Stimulated activated CD4-positive, alpha-beta T cell treated with anti-CD3 and anti-CD28 coated beads, TNF-alpha, amount 100 ng/mL, for 48 hours (primary cell): ENCODE results near the gene GPR31.
A peak's percentile ranks its signal among the peaks of the same experiment; 100 is the strongest.
"Not testable (repeated sequence)": the region's sequence is repeated elsewhere in the genome, so short reads cannot be mapped to it uniquely, and the experiment has no call there.

ENCODE experiments used
- DNase-seq, 3 donors: peaks; one replicate each; pipeline ENCODE4 v3.0.0-alpha.2; 2020; ENCODE audit warnings: low read depth in 3 of 3

Gene GPR31

DNA sequence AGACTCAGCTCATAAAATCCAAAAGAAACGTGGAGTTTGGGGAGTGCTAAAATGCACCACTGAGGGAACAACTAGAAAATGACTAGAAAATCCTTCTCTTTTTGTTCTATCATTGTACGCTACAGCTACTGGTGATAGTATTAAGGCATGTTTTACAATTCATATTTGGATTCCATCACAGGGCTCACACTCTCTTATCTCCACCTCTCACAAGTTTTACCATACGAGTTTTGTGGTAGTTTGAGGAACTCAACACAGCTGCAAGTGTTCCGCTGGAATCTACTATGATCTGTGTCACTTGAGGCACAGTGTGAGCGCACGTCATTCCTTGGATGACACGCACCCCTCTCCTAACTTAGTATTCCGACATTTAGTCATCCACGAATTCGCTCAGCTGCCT lies 9.9 kb upstream of the GPR31 start:
- DNase-seq = not testable (repeated sequence)

- no peak for DNase-seq
Observed at GRCh38 chr6:167165858-167166471, 8.2 kb upstream of the GPR31 start.

DNA sequence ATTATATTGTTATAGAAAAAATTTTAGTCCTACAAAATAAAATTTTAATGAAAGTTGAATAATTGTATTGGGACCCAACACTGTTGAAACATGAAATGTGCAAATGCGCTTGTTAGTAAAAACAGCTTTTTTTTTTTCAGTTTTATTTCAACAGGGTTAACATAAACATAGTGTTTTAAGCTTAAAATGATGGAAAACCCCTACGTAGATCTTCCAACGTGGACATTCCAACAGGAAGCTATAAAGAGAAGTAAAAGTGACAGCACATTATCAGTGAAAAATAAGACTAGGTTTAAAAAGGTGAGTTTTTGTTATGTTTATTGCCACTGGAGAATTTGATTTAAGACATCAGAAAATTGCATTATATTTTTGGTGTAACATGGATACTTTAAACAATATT lies 6.5 kb upstream of the GPR31 start:
- no peak for DNase-seq

GRCh38 chr6:167163476-167164011 lies 5.8 kb upstream of the GPR31 start:
- DNase-seq = no peak

- DNase-seq = no peak
Observed at GRCh38 chr6:167162591-167162990, 4.8 kb upstream of the GPR31 start.

DNA sequence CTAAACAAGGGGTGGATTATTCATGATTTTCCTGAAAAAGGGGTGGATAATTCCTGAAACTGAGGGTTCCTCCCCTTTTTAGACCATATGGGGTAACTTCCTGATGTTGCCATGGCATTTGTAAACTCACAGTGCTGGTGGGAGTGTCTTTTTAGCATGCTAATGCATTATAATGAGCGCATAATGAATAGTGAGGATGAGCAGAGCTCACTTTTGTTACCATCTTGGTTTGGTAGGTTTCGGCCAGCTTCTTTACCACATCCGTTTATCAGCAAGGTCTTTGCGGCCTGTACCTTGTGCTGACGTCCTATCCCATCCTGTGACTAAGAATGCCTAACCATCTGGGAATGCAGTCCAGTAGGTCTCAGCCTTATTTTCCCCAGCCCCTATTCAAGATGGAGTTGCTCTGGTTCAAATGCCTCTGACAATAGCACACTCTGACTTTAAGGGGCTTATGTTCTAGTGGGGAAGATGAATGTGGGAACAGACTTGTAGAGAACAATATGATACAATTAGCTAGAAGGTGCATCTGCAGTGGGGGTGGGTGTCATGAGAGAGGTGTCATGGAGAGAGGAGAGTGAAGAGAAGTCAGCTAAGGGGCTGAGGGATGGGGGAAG lies 4.2 kb upstream of the GPR31 start:
- DNase-seq = no peak

- no peak for DNase-seq
Observed at GRCh38 chr6:167157414-167157813, 366 bp downstream of the GPR31 start.

DNA sequence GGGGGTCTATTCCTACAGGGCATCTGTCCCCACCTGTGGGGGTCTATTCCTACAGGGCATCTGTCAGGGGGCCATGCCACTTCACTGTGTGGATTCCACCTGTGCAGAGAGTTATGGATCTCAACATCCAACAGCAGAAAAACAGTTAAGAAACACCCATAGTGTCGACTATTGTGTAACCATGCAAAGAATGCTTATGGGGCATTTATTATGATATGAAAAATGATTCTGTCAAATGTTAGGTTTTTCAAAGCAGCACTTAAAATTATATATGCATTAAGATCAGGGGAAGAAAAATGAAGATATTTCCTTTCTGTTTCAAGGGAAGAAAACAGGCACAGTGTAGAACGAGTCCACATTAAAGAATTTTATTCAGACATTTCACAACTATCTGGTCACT lies 2.9 kb downstream of the GPR31 start:
- no peak for DNase-seq

DNA sequence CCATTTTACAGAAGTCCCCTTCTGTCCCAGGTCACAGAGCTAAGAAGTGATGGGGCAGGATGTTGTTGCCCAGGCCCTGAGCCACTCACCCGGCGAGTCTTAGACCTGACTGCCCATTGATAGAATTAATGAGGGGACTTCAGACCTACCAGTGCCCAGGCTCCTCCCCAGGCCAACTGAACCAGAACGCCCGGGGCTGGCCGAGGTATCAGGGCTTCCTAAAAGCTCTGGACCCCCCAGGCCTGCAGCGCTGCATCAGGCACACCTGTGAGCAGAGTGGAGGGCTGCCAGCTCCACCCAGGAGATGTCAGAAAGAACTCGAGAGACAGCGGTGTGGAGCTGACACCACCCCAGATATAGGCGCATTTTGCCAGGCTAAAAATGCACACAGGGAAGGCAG lies 3.5 kb downstream of the GPR31 start:
- no peak for DNase-seq

GRCh38 chr6:167153521-167153959 lies 4.2 kb downstream of the GPR31 start:
- no peak for DNase-seq

DNA sequence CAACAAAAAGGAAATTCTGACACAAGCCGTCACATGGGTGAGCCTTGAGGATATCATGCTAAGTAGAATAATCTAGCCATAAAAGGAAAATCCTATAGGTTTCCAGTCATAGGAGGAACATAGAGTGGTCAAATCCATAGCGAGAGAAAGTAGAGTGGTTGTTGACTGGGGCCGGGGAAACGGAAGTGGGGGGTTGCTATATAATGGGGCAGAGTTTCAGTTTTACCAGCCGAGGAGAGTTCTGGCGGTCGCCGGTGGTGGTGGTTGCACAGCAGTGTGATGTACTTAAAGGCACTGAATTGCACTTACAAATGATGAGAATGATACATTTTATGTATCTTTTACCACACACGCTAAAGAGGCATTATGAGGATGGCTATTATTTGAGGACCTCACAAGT lies 4.9 kb downstream of the GPR31 start:
- DNase-seq = no peak

DNA sequence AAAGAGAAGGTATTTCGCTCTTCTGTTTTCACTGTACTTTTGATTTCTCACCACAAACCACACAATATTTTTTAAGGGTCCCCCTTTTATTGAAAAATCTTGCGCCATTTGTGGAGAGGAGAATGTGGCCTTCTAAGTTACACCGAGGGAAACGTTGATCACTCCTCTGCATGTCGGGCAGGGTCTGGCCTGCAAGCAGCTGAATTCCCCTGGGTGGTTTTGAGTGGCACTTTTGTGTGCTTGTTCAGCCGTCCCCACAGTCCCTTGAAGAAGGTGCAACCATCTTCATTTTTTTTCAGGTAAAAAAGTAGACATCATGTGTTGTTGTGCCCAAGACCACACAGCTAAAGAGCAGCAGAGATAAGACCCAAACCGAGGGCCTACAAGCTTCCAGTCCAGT lies 6.1 kb downstream of the GPR31 start:
- DNase-seq = no peak

DNA sequence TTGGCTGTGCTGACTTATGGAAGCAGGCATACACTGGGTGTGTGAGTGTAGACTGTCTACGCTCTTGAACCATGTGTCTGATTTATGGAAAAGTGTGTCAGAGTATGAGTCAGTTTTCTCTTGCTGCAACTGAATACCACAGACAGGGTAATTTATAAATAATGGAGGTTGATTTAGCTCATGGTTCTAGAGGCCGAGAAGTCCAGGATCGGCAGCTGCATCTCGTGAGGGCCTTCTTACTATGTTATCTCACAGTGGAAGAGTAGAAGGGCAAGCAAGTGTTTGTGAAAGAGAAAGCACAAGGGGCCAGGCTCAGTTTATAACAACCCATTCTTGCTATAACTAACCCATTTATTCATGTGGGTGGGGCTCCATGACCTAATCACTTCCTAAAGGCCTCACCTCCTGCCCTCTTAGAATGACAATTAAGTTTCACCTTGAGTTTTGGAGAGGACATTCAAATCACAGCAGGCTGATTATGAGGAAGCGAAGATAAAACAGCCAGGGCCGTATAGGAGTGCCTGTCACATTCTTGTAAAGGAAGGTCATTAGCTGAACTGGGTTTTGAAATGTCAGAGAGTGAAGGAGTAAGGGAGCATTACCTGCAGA lies 6.7 kb downstream of the GPR31 start:
- peak in 1 of 3 donors; percentile 15 for DNase-seq

DNA sequence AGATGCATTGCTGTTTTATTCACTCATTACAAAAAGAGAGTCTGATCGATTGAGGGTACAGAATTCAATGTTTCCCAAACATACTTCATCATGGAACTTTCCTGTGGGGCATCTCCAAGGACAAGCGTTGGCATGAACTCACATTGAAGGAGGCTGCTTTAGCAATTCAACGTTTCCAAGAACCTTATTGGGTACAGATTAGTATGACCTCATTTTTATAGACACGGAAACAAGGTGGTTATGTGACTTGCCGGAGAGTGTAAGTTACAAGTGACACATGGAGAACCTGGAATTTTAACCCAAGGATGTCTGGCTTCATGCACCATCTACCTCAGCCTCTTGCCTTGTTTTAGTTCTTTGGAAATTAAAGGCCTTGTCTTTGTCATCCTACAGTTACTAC lies 8.8 kb downstream of the GPR31 start:
- no peak for DNase-seq

DNA sequence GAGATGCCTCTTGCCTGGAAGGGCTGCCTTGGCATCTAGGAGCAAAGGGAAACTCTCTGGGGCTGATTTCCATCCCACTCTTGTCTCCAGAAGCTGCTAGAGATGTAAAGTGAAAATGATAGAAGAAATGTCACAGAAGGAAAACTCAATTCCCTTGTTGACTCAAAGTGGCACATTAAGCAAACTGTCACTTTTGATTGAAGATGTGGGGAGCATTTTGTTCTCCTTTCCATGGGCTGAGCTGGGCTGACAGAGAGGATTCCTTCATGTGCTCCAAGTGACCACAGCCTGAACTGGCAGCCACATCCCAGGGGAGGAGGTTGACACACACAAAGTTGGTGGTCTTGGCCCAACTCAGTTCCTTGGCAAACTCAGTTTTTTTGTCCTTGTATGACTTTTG lies 9.8 kb downstream of the GPR31 start:
- no peak for DNase-seq

DNA sequence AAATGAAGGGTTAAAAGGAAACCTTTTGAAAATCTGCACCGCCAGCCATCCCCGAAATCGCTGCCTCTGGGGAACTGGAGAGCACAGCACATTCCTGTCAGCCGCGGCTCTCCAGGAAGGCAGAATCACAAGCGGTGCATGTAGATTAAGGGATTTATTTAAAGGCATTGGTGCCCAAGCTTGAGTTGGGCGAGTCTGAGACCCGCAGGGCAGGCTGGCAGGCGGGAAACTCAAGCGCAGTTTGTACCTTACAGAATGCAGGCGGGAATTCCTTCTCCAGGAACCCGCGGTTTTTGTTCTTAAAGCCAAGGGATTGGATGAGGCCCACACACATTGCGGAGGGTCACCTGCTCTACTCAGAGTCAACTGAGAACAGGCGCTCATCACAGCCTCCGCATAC lies 10.8 kb downstream of the GPR31 start:
- DNase-seq = no peak

DNA sequence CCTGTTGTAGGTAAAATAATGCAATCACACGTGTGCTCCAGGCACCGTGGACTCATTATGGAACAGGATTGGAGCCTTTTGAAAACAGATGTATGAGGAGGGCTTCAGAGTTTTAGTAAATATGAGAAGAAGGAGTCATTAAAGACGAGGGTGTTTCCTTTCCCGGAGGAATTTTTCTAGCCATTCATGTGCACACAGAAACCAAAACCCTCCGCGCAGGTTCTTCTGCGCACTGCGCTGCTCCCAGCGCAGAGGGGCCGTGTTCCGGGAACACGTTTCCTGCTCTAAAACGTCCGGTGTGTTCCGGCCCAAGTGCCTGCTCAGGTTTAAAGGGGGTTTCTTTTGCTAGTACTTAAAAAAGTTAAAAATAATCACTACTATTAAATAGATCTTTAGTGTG lies 11.6 kb downstream of the GPR31 start:
- DNase-seq = no peak

DNA sequence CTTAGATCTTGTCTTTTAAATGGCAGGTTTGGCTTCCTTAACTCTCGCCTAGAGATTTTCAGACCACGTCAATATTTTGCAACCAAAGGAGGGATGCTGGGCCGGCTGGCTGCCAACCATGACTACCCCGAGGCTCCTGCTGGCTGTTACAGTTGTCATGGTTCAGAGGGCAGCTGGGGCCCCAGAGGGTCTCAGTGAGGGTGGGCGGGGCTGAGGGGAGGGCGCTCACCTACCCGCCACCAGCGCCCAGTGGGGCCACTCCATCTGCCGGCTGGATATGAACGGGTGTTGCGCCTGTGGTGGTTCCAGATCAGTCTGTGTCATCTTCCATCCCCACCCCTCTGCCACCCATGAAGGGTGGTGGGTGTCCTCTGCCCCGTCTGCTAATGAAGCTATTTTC lies 12.3 kb downstream of the GPR31 start:
- no peak for DNase-seq

DNA sequence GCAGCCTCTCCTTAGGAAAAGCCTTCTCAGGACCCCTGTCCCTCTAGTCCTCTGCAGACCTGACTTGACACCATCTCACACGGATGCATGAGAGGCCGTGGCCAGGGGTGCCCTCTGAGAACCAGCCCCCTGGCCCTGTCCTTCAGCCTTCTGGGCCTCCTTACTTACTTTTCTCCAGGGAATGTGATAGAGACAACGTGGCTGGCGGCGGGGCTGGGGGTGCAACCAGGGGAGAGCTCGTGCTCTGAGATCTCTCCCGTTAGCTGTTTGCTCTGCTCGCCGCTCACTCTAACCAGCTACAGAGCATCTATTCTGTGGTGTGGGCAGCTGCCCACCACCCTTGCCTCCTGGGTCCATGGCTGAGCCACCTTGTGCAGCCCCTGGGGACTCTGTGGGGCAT lies 14.7 kb downstream of the GPR31 start:
- DNase-seq = no peak

DNA sequence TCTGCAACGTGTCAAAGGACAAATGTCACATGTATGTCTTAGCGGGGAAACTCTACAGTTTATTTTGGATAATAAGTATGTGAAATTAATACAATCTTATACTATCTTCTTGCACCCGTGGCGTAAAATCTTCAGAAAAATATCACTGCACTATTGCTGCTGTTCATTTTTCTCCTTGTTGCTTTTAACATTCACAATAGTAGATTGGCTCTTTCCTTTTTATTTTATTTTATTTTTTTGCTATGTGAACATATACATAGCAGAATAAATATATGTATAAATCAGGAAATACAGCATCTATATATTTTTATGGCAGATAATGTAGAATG lies 15.4 kb downstream of the GPR31 start:
- DNase-seq = no peak

GRCh38 chr6:167141667-167142432 lies 15.9 kb downstream of the GPR31 start:
- peak in 2 of 3 donors; percentile 35 to 37 for DNase-seq

DNA sequence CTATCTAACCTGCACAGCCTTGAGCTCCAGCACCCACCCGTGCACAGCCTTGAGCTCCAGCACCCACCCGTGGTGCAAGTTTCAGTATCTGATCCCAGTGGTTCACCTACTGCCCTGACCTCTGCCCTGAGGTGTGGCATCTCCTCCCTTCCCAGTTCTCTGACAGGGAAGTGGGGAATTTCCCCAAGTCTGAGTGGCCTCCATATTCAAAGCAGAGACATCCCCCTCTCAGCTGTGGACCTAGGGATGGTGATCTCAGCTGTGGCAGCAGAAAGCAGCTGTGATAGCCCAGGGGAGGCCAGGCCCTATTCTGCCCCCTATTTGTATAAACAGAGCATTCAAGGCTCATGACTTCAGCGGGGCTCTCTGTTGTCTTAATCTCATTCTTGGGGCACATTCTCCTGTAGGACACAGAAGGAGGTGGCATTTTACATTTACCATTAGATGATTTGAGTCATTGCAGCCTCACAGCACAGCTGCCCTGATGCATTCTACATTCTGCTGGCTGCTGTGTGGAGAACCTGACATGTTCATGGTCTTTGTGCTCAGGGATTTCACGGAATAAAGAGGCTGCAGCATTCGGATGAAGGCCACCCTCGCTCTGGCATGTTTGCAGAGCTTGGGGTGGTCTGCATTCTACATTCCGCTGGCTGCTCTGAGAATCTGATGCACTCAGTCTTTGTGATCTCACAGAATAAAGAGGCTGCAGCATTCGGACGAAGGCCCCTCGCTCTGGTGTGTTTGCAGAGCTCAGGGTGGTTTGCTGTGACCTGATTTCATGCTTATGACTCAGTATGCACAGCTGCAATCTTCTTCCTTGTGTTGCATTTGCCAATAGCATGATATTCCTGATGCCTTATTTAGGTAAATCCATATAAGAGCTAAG lies 16.9 kb downstream of the GPR31 start:
- DNase-seq = no peak
